GM19351 (cell line): ENCODE data around the gene CCDC34.

Experiments
- ATAC-seq: cut with Tn5 transposase; IDR thresholded peaks from one replicate; pipeline ENCODE4 v1.9.1; 2021; ENCODE audit warnings: mild to moderate bottlenecking, moderate library complexity; ENCODE audit not compliant: unreplicated experiment

CCDC34 gene

GRCh38 chr11:27293515-27294417 lies 69.2 kb downstream of the CCDC34 start:
- ATAC-seq = no peak

GRCh38 chr11:27292637-27293010 lies 70.4 kb downstream of the CCDC34 start:
- ATAC-seq = no peak

- no peak for ATAC-seq
Measured at GRCh38 chr11:27291954-27292636, 70.9 kb downstream of the CCDC34 start.

- no peak for ATAC-seq
Measured at GRCh38 chr11:27291302-27291889, 71.6 kb downstream of the CCDC34 start.

- ATAC-seq = no peak
Measured at GRCh38 chr11:27290261-27291050, 72.6 kb downstream of the CCDC34 start.
